ENCODE data around the gene SOAT1. TPM values are rescaled to one million over a fixed set of nuclear protein-coding genes. Genes with fewer than 3 reads are reported as not detected.

Gene SOAT1
- total RNA-seq, 4 donors from 2014 or later: 12.3 to 14.2 (median 12.6) TPM

DNA sequence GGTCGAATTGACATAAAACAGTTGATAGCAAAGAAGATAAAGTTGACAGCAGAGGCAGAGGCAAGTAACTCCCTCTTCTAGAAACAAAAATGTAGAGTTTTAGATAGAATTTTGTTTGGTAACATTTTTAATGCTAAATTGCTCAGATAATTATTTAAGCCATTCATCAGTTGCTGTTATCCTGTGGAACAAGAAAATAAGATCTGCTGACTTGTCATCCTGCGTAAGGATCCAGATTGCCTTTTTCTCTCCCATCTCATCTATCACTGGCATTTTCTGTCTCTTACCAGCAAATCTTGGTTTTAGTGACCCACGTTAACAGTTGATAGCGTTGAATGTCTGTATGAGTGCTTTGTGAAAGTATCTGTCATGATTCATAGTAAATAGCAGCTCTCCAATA lies 29.8 kb downstream of the SOAT1 start:
- peaks cover 0 to 42% (median 0%) of the 10 kb centered on the region in 3 donors for H3K36me3 ChIP-seq
- no peak for DNase-seq (ENCODE audit: low spot score in 2 of 2)
- WGBS, 2 donors: 86 to 87% methylated on average over 4 of the region's 4 CpGs
- TF ChIP-seq CTCF (IDR thresholded peaks at IDR 0.05) (no peak), POLR2A (IDR thresholded peaks at IDR 0.05) (no peak), EP300 (IDR thresholded peaks at IDR 0.05) (no peak)
- H3K4me3 ChIP-seq: no peak overlapping the region
- no peak overlapping the region for H3K27ac ChIP-seq
- no peaks in the 10 kb centered on the region for H3K27me3 ChIP-seq
- H3K4me1 ChIP-seq: no peaks in the 10 kb centered on the region
- peaks cover 0 to 20% (median 0%) of the 10 kb centered on the region in 4 donors for H3K9me3 ChIP-seq

DNA sequence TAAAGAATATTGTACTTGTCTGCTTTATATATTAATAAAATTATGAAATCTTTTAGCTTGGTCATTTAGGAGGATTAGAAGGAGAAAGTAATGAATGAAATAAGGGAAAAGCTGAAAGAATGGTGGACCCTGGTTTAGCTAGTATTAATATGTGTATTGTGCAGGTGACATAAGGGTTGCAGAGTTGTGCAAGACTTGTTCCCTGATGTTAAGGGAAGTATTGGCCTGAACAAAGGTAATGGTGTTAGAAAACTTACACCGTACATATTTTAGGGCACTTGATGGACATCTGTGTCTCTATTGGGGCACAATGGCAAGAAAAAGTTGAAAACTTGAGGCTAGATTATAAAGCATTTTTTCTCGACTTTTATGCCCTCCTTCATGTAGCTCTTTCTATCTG lies 32.2 kb downstream of the SOAT1 start:
- 60 to 67% methylated on average over 2 of the region's 2 CpGs for WGBS, 2 donors
- Histone ChIP-seq H3K27me3 (no peaks in the 10 kb centered on the region), H3K4me1 (no peaks in the 10 kb centered on the region), H3K27ac (no peak overlapping the region), H3K4me3 (no peak overlapping the region), H3K9me3 (peaks cover 0 to 5% (median 0%) of the 10 kb centered on the region in 4 donors), H3K36me3 (peaks cover 0 to 24% (median 0%) of the 10 kb centered on the region in 3 donors)
- TF ChIP-seq CTCF (IDR thresholded peaks at IDR 0.05) (no peak), EP300 (IDR thresholded peaks at IDR 0.05) (no peak), POLR2A (IDR thresholded peaks at IDR 0.05) (no peak)
- no peak for DNase-seq (ENCODE audit: low spot score in 2 of 2)

GRCh38 chr1:179326746-179327145 lies 33.1 kb downstream of the SOAT1 start:
- Histone ChIP-seq H3K27ac (no peak overlapping the region), H3K36me3 (peaks cover 0 to 18% (median 0%) of the 10 kb centered on the region in 3 donors), H3K9me3 (no peaks in the 10 kb centered on the region), H3K4me3 (no peak overlapping the region), H3K4me1 (no peaks in the 10 kb centered on the region), H3K27me3 (no peaks in the 10 kb centered on the region)
- no peak for DNase-seq (ENCODE audit: low spot score in 2 of 2)
- WGBS, 2 donors: 53 to 66% methylated on average over 3 of the region's 3 CpGs
- TF ChIP-seq POLR2A (IDR thresholded peaks at IDR 0.05): no peak
- no peak for TF ChIP-seq CTCF (IDR thresholded peaks at IDR 0.05)
- TF ChIP-seq EP300 (IDR thresholded peaks at IDR 0.05): no peak

DNA sequence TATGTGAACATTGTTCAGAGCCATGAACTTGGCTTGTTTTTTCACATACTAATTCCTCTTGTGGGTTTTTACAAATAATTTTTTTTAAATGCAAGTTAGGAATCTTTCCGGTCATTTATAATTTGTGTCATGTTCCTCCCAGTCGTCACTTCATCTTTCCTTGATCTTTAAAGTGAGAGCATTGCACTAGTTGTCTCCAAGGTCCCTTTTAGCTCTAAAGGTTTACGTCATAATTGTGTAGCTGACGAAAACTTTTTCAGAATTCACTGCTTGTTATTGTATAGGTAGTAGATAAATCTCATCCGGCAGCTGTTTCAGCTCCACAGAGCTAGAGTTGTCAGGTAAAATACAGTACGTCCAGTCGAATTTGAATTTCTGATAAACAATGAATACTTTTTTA lies 33.6 kb downstream of the SOAT1 start:
- DNase-seq (ENCODE audit: low spot score in 2 of 2): no peak
- no peaks in the 10 kb centered on the region for H3K4me1 ChIP-seq
- no peak overlapping the region for H3K27ac ChIP-seq
- H3K4me3 ChIP-seq: no peak overlapping the region
- H3K36me3 ChIP-seq: peaks cover 0 to 15% (median 0%) of the 10 kb centered on the region in 3 donors
- H3K9me3 ChIP-seq: no peaks in the 10 kb centered on the region
- 88 to 91% methylated on average over 7 of the region's 7 CpGs for WGBS, 2 donors
- H3K27me3 ChIP-seq: no peaks in the 10 kb centered on the region
- TF ChIP-seq CTCF (IDR thresholded peaks at IDR 0.05): no peak
- no peak for TF ChIP-seq POLR2A (IDR thresholded peaks at IDR 0.05)
- TF ChIP-seq EP300 (IDR thresholded peaks at IDR 0.05): no peak

DNA sequence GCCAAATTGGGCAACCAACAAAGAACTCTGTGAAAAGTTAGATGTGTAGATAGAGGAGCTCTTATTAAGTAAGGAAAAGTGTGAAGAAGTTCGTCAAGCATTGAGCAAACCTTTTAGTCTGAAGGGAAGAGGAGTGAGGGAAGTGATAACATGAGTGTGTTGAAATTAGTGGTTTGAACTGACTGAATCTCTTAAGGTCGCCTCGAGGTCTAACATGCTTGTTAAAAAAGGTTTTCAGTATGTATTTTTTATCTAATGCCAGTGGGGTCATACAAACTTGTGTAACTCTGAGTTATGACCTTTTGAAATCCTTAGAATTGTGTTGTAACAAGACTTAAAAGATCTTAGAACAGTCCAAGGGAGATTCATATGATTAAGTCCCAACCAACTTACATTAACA lies 34.1 kb downstream of the SOAT1 start:
- H3K4me3 ChIP-seq: no peak overlapping the region
- H3K9me3 ChIP-seq: no peaks in the 10 kb centered on the region
- 72 to 74% methylated on average over 3 of the region's 3 CpGs for WGBS, 2 donors
- H3K27me3 ChIP-seq: no peaks in the 10 kb centered on the region
- no peak overlapping the region for H3K27ac ChIP-seq
- no peak for DNase-seq (ENCODE audit: low spot score in 2 of 2)
- no peak for TF ChIP-seq POLR2A (IDR thresholded peaks at IDR 0.05)
- TF ChIP-seq EP300 (IDR thresholded peaks at IDR 0.05): no peak
- TF ChIP-seq CTCF (IDR thresholded peaks at IDR 0.05): no peak
- H3K36me3 ChIP-seq: peaks cover 0 to 15% (median 0%) of the 10 kb centered on the region in 3 donors
- no peaks in the 10 kb centered on the region for H3K4me1 ChIP-seq

Data from tibial nerve (tissue), 4 donors.